ENCODE measurements around the gene PIK3CD.
"Not testable (repeated sequence)": the region's sequence is repeated elsewhere in the genome, so short reads cannot be mapped to it uniquely, and the experiment has no call there.

Gene PIK3CD

DNA sequence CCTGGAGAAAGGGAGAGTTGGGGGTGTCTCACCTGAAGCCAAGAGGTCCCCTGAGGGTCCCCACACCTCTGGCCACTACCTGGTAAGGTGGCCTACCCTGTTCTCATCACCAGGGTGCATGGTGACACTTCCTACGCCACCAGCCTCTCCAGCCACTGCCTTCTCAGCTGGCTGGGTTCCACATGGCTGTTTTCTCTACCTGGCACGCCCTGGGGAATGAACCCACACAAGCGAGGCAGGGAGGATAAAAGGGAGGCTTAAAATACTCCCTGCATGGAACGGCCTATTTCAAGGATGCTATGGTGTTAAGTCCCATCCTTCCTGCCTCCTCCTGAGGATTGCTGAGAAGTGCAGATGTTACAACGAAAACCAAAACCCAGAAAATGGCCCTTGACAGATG, 84.7 kb downstream of the PIK3CD start:
- no peak for DNase-seq (ENCODE audit: low spot score)

DNA sequence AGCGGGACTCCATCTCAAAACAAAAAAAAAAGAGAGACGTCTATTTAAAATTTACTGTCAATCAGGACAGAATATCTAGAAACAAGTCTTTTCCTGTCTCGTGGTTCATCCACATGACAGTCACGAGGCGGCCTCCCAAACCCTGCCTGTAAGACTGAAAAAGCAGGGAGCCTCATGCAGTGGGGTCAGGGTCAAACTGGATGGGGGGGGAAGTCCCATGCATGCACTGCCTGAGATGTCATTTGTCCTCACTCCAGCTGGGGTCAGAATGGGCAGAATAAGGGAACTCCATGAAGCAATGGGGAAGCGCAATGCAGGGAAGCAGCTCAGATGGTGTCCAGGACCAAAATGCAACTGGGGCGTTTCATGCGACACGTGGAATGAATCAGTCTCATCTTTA, 85.5 kb downstream of the PIK3CD start:
- no peak for DNase-seq (ENCODE audit: low spot score)

- DNase-seq (ENCODE audit: low spot score), result no peak
These were observed 86.1 kb downstream of the PIK3CD start for GRCh38 chr1:9737671-9738070.

DNA sequence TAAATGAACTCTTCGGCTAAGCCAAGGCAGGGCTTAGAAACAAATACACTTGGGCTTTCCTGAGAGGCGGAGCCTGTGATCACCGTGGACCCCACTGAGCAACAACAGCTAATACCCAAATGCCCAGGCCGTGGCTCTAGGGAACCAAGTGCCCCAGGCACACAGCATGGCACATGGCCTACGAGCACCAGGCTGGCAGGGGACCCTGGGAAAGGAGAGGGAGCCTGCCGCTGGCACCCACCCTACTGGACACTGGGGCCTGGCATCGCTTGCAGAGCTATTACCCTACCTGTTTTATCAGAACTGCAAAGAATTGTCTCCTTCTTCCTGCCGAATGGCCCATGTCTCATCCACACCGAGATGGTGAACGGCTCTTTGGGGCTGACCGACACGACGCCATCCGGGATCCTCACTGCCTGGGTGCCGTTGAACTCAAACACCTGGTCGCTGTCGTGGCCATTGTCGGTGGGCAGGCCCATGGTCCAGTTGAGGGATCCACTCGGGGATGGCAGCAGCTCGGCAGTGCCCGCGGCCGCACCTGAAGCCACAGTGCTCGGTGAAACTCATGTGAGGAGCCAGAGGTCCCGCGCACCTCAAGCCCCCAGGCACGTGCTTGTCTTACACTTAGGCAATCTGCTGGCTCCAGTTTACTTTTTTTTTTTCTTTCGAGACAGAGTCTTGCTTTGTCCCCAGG, 92.7 kb downstream of the PIK3CD start:
- DNase-seq (ENCODE audit: low spot score), result no peak

GRCh38 chr1:9746211-9746610, 94.7 kb downstream of the PIK3CD start:
- no peak for DNase-seq (ENCODE audit: low spot score)

GRCh38 chr1:9746651-9747050, 95.1 kb downstream of the PIK3CD start:
- no peak for DNase-seq (ENCODE audit: low spot score)

DNA sequence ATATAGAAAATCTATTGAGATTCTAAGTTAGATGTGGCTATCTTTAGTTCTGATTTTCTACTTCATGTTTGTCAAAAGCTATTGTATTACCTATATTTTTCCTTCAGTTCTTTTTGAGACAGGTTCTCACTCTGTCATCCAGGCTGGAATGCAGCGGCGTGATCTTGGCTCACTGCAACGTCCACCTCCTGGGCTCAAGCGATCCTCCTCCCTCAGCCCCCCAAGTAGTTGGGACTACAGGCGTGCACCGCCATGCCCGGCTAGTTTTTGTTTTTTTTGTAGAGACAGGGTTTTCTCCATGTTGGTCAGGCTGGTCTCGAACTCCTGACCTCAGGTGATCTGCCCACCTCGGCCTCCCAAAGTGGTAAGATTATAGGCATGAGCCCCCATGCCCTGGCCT, 96.9 kb downstream of the PIK3CD start:
- not testable (repeated sequence) for DNase-seq (ENCODE audit: low spot score)

- DNase-seq (ENCODE audit: low spot score), result no peak
These were observed 97.8 kb downstream of the PIK3CD start for GRCh38 chr1:9749361-9749760.

DNA sequence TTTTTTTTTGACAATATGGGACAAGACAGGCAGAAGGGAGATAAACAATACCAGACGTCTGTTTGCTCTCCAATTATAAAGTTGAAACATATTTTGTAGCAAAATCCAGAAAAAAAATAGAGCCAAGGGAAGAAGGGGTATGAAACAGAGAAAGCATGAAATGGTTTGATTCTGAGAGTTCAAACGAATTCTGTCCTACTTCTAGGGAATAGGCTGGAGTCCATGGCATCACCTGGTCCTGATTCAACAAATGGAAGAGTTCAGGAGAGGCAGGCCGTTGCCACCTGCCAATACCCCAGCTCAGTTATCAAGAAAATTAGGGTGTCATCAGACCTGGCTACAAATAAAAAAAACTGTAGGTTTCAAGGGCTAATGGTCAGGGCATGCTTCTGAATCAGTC, 100.4 kb downstream of the PIK3CD start:
- no peak for DNase-seq (ENCODE audit: low spot score)

GRCh38 chr1:9753121-9753531, 101.6 kb downstream of the PIK3CD start:
- DNase-seq (ENCODE audit: low spot score), result no peak

DNA sequence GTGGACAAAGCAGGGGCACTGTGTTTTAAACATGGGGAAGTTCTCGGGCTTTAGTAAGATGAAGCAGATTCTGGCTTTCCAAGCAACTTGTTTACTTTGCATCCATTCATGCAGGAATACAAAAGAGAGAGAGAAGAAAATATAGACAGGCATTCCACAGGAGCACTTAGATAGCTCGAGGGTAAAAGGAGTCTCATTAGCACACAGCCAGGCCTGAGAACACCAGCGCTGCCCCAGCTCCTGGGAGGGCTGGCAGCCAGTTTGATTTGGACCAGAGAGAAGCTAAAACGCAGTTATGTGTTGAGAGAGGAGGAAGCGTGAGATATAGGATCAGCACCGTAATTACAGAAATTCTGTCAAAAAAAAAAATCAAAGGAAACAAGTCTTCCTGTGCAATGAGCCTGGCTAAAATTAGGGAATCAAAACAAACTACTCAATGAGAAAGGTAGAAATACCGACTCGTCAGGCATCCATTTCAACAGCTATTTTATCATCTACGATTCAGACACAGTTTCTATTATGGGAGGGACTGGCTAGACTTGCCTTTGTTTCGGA, 104.0 kb downstream of the PIK3CD start:
- DNase-seq (ENCODE audit: low spot score), result no peak

DNA sequence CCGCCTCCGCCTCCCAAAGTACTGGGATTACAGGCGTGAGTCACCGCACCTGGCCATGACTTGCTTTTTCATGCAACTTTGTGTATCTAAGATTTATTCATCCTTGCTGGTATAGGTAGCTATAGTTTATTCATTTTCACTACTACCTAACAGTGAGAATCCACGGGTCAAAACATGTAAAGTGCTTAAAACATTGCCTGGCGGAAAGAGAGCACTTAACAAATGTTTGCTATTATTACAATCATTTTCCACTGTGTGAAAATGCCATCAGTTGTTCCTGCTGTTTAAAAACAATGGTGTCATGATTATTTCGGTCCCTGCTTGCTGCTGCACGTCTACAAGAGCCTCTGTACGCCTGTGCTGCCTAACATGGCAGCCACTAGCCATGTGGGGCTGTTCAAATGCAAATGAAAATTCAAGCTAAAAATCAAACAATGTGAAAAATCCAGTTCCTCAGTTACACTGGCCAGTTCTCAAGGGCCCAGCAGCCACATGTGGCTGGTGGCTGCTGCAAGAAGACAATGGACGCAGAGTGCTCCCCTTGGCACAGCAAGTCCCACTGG, 107.1 kb downstream of the PIK3CD start:
- DNase-seq (ENCODE audit: low spot score), result no peak

- DNase-seq (ENCODE audit: low spot score), result no peak
These were observed 108.4 kb downstream of the PIK3CD start for GRCh38 chr1:9759939-9760338.

DNA sequence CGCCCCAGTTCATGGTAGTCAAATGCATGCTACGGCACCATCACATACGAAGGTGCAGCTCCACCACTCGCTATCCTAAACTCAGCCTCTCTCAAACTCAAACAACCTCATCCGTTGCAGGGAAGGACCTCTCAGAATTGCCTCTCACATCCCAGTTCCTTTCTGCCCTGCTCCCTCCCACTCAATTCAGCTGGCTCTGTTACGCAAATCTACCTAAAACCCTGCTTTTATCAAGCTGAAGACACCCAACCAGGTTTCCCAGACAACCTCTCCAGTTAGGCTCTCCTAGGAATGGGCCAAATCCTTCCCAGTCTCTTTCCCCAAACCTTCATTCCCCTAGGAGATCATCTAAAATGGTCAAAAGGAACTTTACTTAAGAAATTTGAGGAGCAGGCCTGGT, 109.3 kb downstream of the PIK3CD start:
- no peak for DNase-seq (ENCODE audit: low spot score)

GRCh38 chr1:9761855-9762254, 110.3 kb downstream of the PIK3CD start:
- DNase-seq (ENCODE audit: low spot score), result no peak

DNA sequence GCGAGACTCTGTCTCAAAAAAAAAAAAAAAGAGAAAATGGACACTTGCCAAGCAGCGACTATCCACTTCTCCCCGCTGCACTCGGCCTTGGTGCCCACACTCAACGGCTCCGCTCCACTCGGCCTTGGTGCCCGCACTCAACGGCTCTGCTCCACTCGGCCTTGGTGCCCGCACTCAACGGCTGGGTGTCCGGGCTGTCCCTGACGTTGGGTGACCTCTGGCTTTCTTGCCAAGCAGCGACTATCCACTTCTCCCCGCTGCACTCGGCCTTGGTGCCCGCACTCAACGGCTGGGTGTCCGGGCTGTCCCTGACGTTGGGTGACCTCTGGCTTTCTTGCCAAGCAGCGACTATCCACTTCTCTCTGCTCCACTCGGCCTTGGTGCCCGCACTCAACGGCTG, 110.9 kb downstream of the PIK3CD start:
- not testable (repeated sequence) for DNase-seq (ENCODE audit: low spot score)

DNA sequence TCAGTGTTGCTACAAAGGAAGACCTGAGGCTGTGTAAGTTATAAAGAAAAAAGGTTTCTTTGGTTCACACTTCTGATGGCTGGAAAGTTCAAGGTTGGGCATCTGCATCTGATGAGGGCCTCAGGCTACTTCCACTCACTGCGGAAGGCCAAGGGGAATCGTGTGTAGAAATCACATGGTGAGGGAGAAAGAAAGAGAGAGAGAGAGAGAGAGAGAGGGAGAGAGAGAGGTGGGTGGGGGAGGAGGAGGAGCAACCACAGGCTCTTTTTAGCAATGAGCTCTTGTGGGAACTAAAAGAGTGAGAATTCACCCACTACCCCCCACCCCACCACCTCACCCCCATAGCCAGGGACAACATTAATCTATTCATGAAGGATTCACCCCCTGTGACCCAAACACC, 112.4 kb downstream of the PIK3CD start:
- DNase-seq (ENCODE audit: low spot score), result no peak

GRCh38 chr1:9764550-9764949, 113.0 kb downstream of the PIK3CD start:
- DNase-seq (ENCODE audit: low spot score), result no peak

DNA sequence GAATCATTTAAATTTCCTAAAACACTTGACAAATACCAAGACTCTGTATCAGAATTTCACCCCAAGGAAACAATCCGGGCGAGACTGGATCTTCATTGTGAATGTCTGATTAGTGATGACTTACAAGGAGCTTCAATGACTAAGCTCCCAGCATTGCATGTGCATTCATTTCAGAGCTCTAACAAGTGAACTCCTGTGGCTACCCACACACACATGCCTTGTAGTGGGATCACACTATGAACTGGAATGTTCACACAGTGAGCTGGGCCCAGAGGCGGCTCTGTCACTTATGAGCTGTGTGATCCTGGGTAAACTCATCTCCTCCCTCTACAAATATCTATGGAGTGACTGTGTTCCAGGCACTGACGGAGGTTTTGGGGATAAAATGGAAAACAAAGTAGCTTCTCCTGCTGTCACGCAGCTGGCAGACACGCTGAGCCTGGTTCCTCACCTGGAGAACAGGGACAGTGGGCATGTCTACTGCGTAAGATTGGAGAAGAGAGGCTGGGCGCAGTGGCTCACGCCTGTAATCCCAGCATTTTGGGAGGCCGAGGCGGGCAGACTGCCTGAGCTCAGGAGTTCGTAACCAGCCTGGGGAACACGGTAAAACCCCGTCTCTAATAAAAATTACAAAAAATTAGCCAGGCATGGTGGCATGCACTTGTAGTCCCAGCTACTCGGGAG, 115.4 kb downstream of the PIK3CD start:
- peak; percentile 55 for DNase-seq (ENCODE audit: low spot score)

- no peak for DNase-seq (ENCODE audit: low spot score)
These were observed 116.6 kb downstream of the PIK3CD start for GRCh38 chr1:9767964-9768668.

GRCh38 chr1:9768983-9769382, 117.5 kb downstream of the PIK3CD start:
- no peak for DNase-seq (ENCODE audit: low spot score)

- no peak for DNase-seq (ENCODE audit: low spot score)
These were observed 118.8 kb downstream of the PIK3CD start for GRCh38 chr1:9770298-9770697.
